Activated naive CD8-positive, alpha-beta T cell treated with anti-CD3 and anti-CD28 coated beads for 36 hours (primary cell): ENCODE measurements around the gene TPMT. TPM values are rescaled to one million over a fixed set of nuclear protein-coding genes. Genes with fewer than 3 reads are reported as not detected.
"Not testable (repeated sequence)": the region's sequence is repeated elsewhere in the genome, so short reads cannot be mapped to it uniquely, and the experiment has no call there.

Experiments
- DNase-seq: peaks from one replicate; pipeline ENCODE4 v3.0.0; 2021
- H3K27ac Mint-ChIP-seq: one replicate; pipeline ENCODE4 v1.8.0; 2022; ENCODE audit warnings: mild to moderate bottlenecking, moderate library complexity, mixed read lengths
- H3K27me3 Mint-ChIP-seq: one replicate; pipeline ENCODE4 v1.8.0; 2022; ENCODE audit warnings: mild to moderate bottlenecking, mixed read lengths
- H3K36me3 Mint-ChIP-seq: one replicate; pipeline ENCODE4 v1.8.0; 2021; ENCODE audit warnings: mild to moderate bottlenecking, mixed read lengths
- H3K4me1 Mint-ChIP-seq: one replicate; pipeline ENCODE4 v1.8.0; 2021; ENCODE audit warnings: mixed read lengths
- H3K4me3 Mint-ChIP-seq: one replicate; pipeline ENCODE4 v1.8.0; 2022; ENCODE audit warnings: mild to moderate bottlenecking, moderate library complexity, mixed read lengths
- H3K9me3 Mint-ChIP-seq: one replicate; pipeline ENCODE4 v1.8.0; 2022; ENCODE audit warnings: mixed read lengths
- total RNA-seq, 2 experiments: library from RNA; stranded (reverse); gene quantifications; one replicate each; pipeline ENCODE4 v1.2.3, GENCODE V29; 2021

The TPMT gene
- total RNA-seq, 2 experiments from 2014 or later, result 8.2 TPM

GRCh38 chr6:18168264-18168663 lies 13.4 kb upstream of the TPMT start:
- H3K4me1 Mint-ChIP-seq, result peaks cover 4% of the 10 kb centered on the region
- no peak for DNase-seq
- no peaks in the 10 kb centered on the region for H3K27me3 Mint-ChIP-seq
- no peak overlapping the region for H3K27ac Mint-ChIP-seq
- peaks cover 30% of the 10 kb centered on the region for H3K36me3 Mint-ChIP-seq
- no peak overlapping the region for H3K4me3 Mint-ChIP-seq
- H3K9me3 Mint-ChIP-seq, result peaks cover 7% of the 10 kb centered on the region

GRCh38 chr6:18166312-18167036 lies 11.6 kb upstream of the TPMT start:
- Mint-ChIP-seq H3K4me1 (peaks cover 4% of the 10 kb centered on the region), H3K27ac (no peak overlapping the region), H3K27me3 (no peaks in the 10 kb centered on the region), H3K9me3 (peaks cover 7% of the 10 kb centered on the region), H3K4me3 (no peak overlapping the region), H3K36me3 (peaks cover 36% of the 10 kb centered on the region)
- DNase-seq, result no peak

GRCh38 chr6:18165751-18166150 lies 10.9 kb upstream of the TPMT start:
- H3K27me3 Mint-ChIP-seq, result no peaks in the 10 kb centered on the region
- no peak overlapping the region for H3K27ac Mint-ChIP-seq
- H3K36me3 Mint-ChIP-seq, result peaks cover 42% of the 10 kb centered on the region
- H3K4me3 Mint-ChIP-seq, result no peak overlapping the region
- no peak for DNase-seq
- H3K9me3 Mint-ChIP-seq, result peaks cover 7% of the 10 kb centered on the region
- H3K4me1 Mint-ChIP-seq, result peaks cover 8% of the 10 kb centered on the region

DNA sequence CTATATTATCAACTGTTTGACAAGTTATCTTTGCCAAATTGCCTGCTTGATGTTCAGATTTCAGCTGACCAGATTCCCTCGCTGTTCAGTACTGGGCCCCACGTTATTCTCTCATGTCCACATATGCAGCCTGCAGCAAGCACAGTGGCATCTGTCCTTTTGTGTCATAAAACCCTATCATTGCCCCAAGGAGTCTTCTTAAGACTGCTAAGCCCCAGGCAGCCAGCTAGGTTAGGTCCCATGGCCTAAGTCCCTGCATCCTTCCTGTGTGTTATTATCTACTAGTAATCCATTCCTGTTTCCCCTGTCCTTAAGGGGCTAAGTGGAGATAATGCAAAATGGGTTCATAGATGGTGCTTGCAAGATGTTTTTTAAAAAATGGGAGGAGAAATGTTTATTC lies 7.5 kb upstream of the TPMT start:
- H3K27me3 Mint-ChIP-seq, result no peaks in the 10 kb centered on the region

GRCh38 chr6:18161431-18161830 lies 6.6 kb upstream of the TPMT start:
- no peak overlapping the region for H3K27ac Mint-ChIP-seq
- DNase-seq, result no peak
- no peak overlapping the region for H3K4me3 Mint-ChIP-seq
- H3K27me3 Mint-ChIP-seq, result no peaks in the 10 kb centered on the region
- H3K36me3 Mint-ChIP-seq, result peaks cover 29% of the 10 kb centered on the region
- H3K4me1 Mint-ChIP-seq, result peaks cover 5% of the 10 kb centered on the region
- no peaks in the 10 kb centered on the region for H3K9me3 Mint-ChIP-seq

More for the DNA sequence above, 7.5 kb upstream of the TPMT start:
- H3K4me3 Mint-ChIP-seq, result no peak overlapping the region
- H3K9me3 Mint-ChIP-seq, result no peaks in the 10 kb centered on the region
- no peak for DNase-seq
- H3K4me1 Mint-ChIP-seq, result peaks cover 4% of the 10 kb centered on the region
- H3K36me3 Mint-ChIP-seq, result peaks cover 29% of the 10 kb centered on the region
- H3K27ac Mint-ChIP-seq, result no peak overlapping the region

- Mint-ChIP-seq H3K4me3 (no peak overlapping the region), H3K4me1 (peaks cover 10% of the 10 kb centered on the region), H3K9me3 (no peaks in the 10 kb centered on the region), H3K27me3 (no peaks in the 10 kb centered on the region), H3K27ac (no peak overlapping the region), H3K36me3 (peaks cover 29% of the 10 kb centered on the region)
- DNase-seq, result no peak
Measured at GRCh38 chr6:18160911-18161310, 6.0 kb upstream of the TPMT start.

DNA sequence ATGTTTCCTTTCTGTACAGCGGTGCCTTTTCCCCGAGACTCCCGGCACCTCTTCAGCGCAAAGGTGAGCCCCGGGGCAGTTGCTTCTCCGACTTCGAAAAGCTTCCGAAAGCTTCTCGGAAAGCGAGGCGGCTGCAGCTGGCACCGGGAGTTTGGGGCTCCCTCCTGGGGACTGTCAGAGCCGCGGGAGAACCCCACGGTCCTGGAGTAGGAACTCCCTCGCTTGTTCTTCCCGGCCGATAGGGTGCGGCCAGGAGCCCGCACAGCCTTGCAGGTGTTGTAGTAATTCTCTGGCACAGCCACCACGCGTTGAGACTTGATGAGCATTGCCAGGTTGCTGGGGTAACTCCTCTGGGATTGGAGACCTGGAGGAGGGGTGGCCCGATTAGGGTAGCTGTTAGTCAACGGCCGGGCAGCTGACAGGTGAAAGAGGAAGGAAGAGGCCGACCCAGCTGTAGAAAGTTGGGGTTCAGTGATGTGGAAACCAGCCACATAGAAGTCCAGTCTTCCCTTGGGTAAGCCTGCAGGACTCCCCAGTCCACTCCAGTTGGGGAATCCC lies 1.1 kb upstream of the TPMT start:
- Mint-ChIP-seq H3K9me3 (peaks cover 3% of the 10 kb centered on the region), H3K36me3 (peaks cover 13% of the 10 kb centered on the region), H3K27ac (peak overlapping the region; percentile 61), H3K27me3 (no peaks in the 10 kb centered on the region), H3K4me1 (peaks cover 30% of the 10 kb centered on the region), H3K4me3 (peak overlapping the region; percentile 95)
- peak; percentile 38 for DNase-seq

DNA sequence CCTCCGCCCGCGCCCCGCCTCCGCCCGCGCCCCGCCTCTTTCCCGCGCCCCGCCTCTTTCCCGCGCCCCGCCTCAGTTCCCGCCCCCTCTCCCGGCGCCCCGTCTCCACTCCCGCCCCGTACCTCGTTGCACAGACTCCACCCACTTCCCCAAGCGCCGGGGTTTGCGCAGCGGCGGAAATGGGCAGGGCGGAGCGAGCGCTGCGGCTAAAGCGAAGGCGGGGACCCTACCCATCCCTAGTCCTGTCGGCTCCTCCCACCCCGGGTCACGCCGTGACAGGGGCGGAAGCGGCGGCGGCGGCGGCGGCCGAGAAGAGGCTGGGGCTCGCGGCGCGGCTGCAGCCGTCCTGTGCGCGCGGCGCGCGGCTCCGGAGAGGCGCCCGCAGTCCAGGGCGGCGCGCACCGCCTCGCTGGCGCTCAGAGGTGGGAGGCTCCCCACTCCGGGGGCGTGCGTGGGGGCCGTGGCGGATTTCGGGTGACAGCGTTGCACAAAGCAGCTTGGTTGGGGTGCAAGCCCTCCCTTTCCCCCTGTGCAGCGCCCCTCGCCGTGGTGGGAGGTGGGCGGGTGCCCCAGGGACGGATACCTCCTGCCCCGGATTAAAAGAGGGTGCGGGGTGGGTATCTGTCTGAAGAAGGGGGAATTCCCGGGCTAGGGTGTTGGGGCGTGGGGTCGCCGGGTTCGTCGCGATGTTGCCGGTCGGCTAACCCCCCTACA lies 430 bp upstream of the TPMT start, which contains the start of gene KDM1B:
KDM1B (plus strand) TSS at position 273 of the 714 bp plus-strand sequence. CDS start 4,474 bp downstream, outside the sequence.
- Mint-ChIP-seq H3K36me3 (peaks cover 12% of the 10 kb centered on the region), H3K27me3 (no peaks in the 10 kb centered on the region), H3K4me1 (peaks cover 30% of the 10 kb centered on the region), H3K9me3 (peaks cover 3% of the 10 kb centered on the region), H3K27ac (peak within 1 kb of the TSS; percentile 93), H3K4me3 (peak within 1 kb of the TSS; percentile 95)
- peak; percentile 99 for DNase-seq

- DNase-seq, result no peak
- Mint-ChIP-seq H3K27ac (no peak overlapping the region), H3K4me3 (no peak overlapping the region), H3K36me3 (peaks cover 8% of the 10 kb centered on the region), H3K4me1 (peaks cover 30% of the 10 kb centered on the region), H3K9me3 (peaks cover 3% of the 10 kb centered on the region), H3K27me3 (no peaks in the 10 kb centered on the region)
Measured at GRCh38 chr6:18153311-18153703, 1.6 kb downstream of the TPMT start.

GRCh38 chr6:18151801-18152200 lies 3.1 kb downstream of the TPMT start:
- no peak for DNase-seq
- peaks cover 10% of the 10 kb centered on the region for H3K36me3 Mint-ChIP-seq
- H3K4me3 Mint-ChIP-seq, result no peak overlapping the region
- H3K27ac Mint-ChIP-seq, result no peak overlapping the region
- H3K9me3 Mint-ChIP-seq, result peaks cover 3% of the 10 kb centered on the region
- H3K4me1 Mint-ChIP-seq, result peaks cover 30% of the 10 kb centered on the region
- no peaks in the 10 kb centered on the region for H3K27me3 Mint-ChIP-seq

GRCh38 chr6:18151391-18151790 lies 3.5 kb downstream of the TPMT start:
- peaks cover 28% of the 10 kb centered on the region for H3K4me1 Mint-ChIP-seq
- not testable (repeated sequence) for H3K9me3 Mint-ChIP-seq, H3K27me3 Mint-ChIP-seq, DNase-seq, H3K36me3 Mint-ChIP-seq, H3K4me3 Mint-ChIP-seq, H3K27ac Mint-ChIP-seq

DNA sequence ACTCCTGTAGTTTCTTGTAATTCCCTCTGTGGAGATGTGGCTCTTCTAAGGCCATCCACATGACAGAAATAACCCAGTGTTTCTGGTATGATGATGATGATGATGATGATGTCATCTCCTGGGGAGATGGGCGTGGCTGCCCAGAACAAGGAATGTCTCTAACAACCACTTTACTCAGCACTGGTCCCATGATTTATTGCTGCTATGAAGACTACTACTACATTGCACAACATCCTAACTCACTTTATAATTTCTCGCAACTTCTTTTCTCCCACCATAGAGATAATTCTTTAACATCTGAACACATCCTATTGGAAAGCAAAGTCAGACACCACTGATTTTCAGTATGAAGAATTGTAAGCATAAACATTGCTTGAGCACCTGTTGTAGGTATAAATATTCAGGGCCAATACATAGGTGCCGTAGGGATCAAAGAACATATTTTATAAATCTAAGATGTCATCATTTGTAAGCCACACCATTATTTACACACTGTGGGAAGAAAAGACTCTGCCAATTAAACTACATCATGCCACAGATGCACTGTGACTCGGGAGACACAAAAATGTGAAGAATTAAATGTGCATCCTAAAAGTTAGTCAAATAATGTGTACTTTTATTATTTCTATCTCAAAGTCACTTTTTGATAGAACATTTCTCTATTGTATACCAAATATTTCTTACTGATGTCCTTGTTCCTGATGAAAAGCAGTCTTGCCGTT lies 6.4 kb downstream of the TPMT start:
- Mint-ChIP-seq H3K9me3 (peaks cover 3% of the 10 kb centered on the region), H3K27me3 (no peaks in the 10 kb centered on the region), H3K27ac (no peak overlapping the region), H3K4me1 (peaks cover 12% of the 10 kb centered on the region), H3K36me3 (peaks cover 10% of the 10 kb centered on the region), H3K4me3 (no peak overlapping the region)
- no peak for DNase-seq

- DNase-seq, result no peak
- H3K4me3 Mint-ChIP-seq, result no peak overlapping the region
- H3K27ac Mint-ChIP-seq, result no peak overlapping the region
Measured at GRCh38 chr6:18147616-18148015, 7.3 kb downstream of the TPMT start.

DNA sequence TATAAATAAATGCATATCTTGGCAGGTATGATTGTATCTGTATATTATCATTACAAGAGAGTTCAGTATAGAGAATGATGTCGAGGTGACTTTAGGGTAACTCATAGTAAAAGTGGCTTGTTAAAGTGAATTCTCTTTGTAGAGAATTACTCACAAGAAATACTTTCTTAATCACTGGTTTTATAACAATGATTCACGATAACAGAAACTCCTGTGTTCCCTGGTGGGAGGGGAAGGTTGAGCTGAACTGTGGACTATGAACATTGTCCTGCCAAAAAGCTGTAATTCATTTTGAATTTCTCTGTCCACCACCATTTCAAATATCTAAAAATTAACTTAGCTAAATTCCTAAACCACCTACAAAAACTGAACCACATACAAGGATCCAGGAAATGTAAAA lies 7.7 kb downstream of the TPMT start:
- H3K4me1 Mint-ChIP-seq, result no peaks in the 10 kb centered on the region
- H3K27ac Mint-ChIP-seq, result no peak overlapping the region
- no peak for DNase-seq
- peaks cover 11% of the 10 kb centered on the region for H3K36me3 Mint-ChIP-seq
- H3K27me3 Mint-ChIP-seq, result no peaks in the 10 kb centered on the region
- H3K4me3 Mint-ChIP-seq, result no peak overlapping the region
- no peaks in the 10 kb centered on the region for H3K9me3 Mint-ChIP-seq

More at GRCh38 chr6:18147616-18148015, 7.3 kb downstream of the TPMT start:
- H3K9me3 Mint-ChIP-seq, result peaks cover 2% of the 10 kb centered on the region
- peaks cover 4% of the 10 kb centered on the region for H3K4me1 Mint-ChIP-seq
- H3K36me3 Mint-ChIP-seq, result peaks cover 11% of the 10 kb centered on the region
- H3K27me3 Mint-ChIP-seq, result no peaks in the 10 kb centered on the region

DNA sequence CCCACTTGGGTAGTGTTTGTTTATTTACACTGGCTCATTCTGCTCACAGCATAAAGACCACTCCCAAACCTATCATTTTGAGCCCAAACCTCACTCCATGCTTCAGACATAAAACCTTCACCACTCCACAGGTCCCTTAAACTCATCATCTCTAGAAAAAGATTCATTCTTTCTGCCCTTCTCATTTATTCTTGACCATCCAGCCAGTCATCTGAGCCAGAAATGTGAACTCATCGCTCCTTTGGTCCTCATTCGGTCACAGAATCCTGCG lies 12.4 kb downstream of the TPMT start:
- peaks cover 16% of the 10 kb centered on the region for H3K36me3 Mint-ChIP-seq
- H3K27ac Mint-ChIP-seq, result no peak overlapping the region
- H3K9me3 Mint-ChIP-seq, result no peaks in the 10 kb centered on the region
- H3K4me3 Mint-ChIP-seq, result no peak overlapping the region
- no peak for DNase-seq
- no peaks in the 10 kb centered on the region for H3K4me1 Mint-ChIP-seq
- H3K27me3 Mint-ChIP-seq, result no peaks in the 10 kb centered on the region
